IMR-90 (cell line): Measurements from ENCODE around the gene ADTRP. TPM values are rescaled to one million over a fixed set of nuclear protein-coding genes. Genes with fewer than 3 reads are reported as not detected.

ENCODE experiments used
- ATAC-seq: fragments of 200-7000 bp; cut with Tn5 transposase; 2 replicates; pipeline ENCODE4 v1.9.1; 2020; ENCODE audit warnings: low read depth, mild to moderate bottlenecking, moderate library complexity
- BruUV-seq: library from RNA; stranded (reverse); fragments of 400-500 nt; replicated peaks from 2 replicates; lab custom pipeline; 2021; lab: Mats Ljungman, UMichigan
- CTCF ChIA-PET: fragments of 300-600 bp; formaldehyde crosslinking; extraction: SDS; loops from one replicate; lab custom pipeline; 2021; ENCODE audit warnings: antibody characterized with exemption; lab: Yijun Ruan, JAX
- POLR2A ChIA-PET: fragments of 300-600 bp; sonication (Branson Sonifier 250); formaldehyde crosslinking; loops from one replicate; lab custom pipeline; 2022; ENCODE audit warnings: antibody characterized with exemption; ENCODE audit not compliant: unreplicated experiment; lab: Charles Lee
- DNase-seq: peaks from one replicate; pipeline ENCODE4 v3.0.0; 2013
- H2AFZ ChIP-seq: replicated peaks from 2 replicates; pipeline ENCODE3; 2013; ENCODE audit warnings: low read length, mild to moderate bottlenecking; ENCODE audit not compliant: poor library complexity
- H2AK5ac ChIP-seq: 2 replicates; pipeline ENCODE4 v1.6.1; 2013; ENCODE audit warnings: low read depth, low read length, inconsistent platforms
- H2AK9ac ChIP-seq: replicated peaks from 2 replicates; pipeline ENCODE3; 2013; ENCODE audit warnings: mild to moderate bottlenecking, low read depth, low read length, moderate library complexity; ENCODE audit not compliant: poor library complexity
- H2BK120ac ChIP-seq: 2 replicates; pipeline ENCODE4 v1.6.1; 2013; ENCODE audit warnings: low read depth, low read length, inconsistent platforms
- H2BK15ac ChIP-seq: 3 replicates; pipeline ENCODE4 v1.6.1; 2013; ENCODE audit warnings: low read depth, low read length, inconsistent platforms
- H2BK20ac ChIP-seq: 2 replicates; pipeline ENCODE4 v1.6.1; 2013; ENCODE audit warnings: low read depth, mild to moderate bottlenecking, inconsistent platforms, low read length, moderate library complexity
- H2BK5ac ChIP-seq: 2 replicates; pipeline ENCODE4 v1.6.1; 2013; ENCODE audit warnings: mild to moderate bottlenecking, low read depth, low read length, inconsistent platforms; ENCODE audit not compliant: poor library complexity, severe bottlenecking
- H3K14ac ChIP-seq: replicated peaks from 2 replicates; pipeline ENCODE4 v1.6.1; 2013; ENCODE audit warnings: low read depth, low read length, inconsistent platforms
- H3K18ac ChIP-seq: 2 replicates; pipeline ENCODE4 v1.6.1; 2013; ENCODE audit warnings: low read depth, low read length, control low read depth
- H3K23ac ChIP-seq: 2 replicates; pipeline ENCODE4 v1.6.1; 2013; ENCODE audit warnings: low read depth, low read length, inconsistent platforms
- H3K27ac ChIP-seq: 2 replicates; pipeline ENCODE4 v1.5.1; 2013; ENCODE audit warnings: mild to moderate bottlenecking, control low read depth, low read length; ENCODE audit not compliant: insufficient read depth
- H3K27me3 ChIP-seq: 2 replicates; pipeline ENCODE4 v1.6.1; 2013; ENCODE audit warnings: low read length; ENCODE audit not compliant: control insufficient read depth, insufficient read depth
- H3K36me3 ChIP-seq: 2 replicates; pipeline ENCODE4 v1.6.1; 2013; ENCODE audit warnings: low read length, mixed read lengths; ENCODE audit not compliant: control insufficient read depth, insufficient read depth
- H3K4ac ChIP-seq: 2 replicates; pipeline ENCODE4 v1.6.1; 2013; ENCODE audit warnings: low read depth, low read length, inconsistent platforms
- H3K4me1 ChIP-seq: 2 replicates; pipeline ENCODE4 v1.6.1; 2013; ENCODE audit warnings: low read length, mixed read lengths; ENCODE audit not compliant: control insufficient read depth, insufficient read depth
- H3K4me2 ChIP-seq: 2 replicates; pipeline ENCODE4 v1.6.1; 2013; ENCODE audit warnings: low read depth, mild to moderate bottlenecking, control low read depth, low read length, moderate library complexity
- H3K4me3 ChIP-seq: 2 replicates; pipeline ENCODE4 v1.5.1; 2013; ENCODE audit warnings: low read depth, mild to moderate bottlenecking, control low read depth, low read length, moderate library complexity; ENCODE audit not compliant: insufficient read depth
- H3K56ac ChIP-seq: 2 replicates; pipeline ENCODE4 v1.6.1; 2013; ENCODE audit warnings: low read length, inconsistent platforms; ENCODE audit not compliant: insufficient read depth; ENCODE audit errors: extremely low read depth
- H3K79me1 ChIP-seq, 2 experiments: 2 replicates each; pipeline ENCODE4 v1.6.1; 2013; ENCODE audit warnings: low read length in 2 of 2, inconsistent platforms in 1 of 2, low read depth in 1 of 2
- H3K9ac ChIP-seq: 2 replicates; pipeline ENCODE4 v1.6.1; 2013; ENCODE audit warnings: low read depth, low read length, control low read depth
- H3K9me1 ChIP-seq: 2 replicates; pipeline ENCODE4 v1.6.1; 2013; ENCODE audit warnings: low read length, inconsistent platforms; ENCODE audit not compliant: insufficient read depth
- H3K9me3 ChIP-seq: 2 replicates; pipeline ENCODE4 v1.6.1; 2013; ENCODE audit warnings: low read length; ENCODE audit not compliant: control insufficient read depth, insufficient read depth
- H4K20me1 ChIP-seq: 2 replicates; pipeline ENCODE4 v1.6.1; 2013; ENCODE audit warnings: low read length, inconsistent platforms; ENCODE audit not compliant: insufficient read depth
- H4K5ac ChIP-seq: 2 replicates; pipeline ENCODE4 v1.6.1; 2013; ENCODE audit warnings: mild to moderate bottlenecking, low read depth, low read length, control low read depth
- H4K8ac ChIP-seq, 2 experiments: 2 replicates each; pipeline ENCODE4 v1.6.1; 2013; ENCODE audit warnings: low read depth in 2 of 2, low read length in 2 of 2, control low read depth in 1 of 2, inconsistent platforms in 1 of 2
- H4K91ac ChIP-seq: 2 replicates; pipeline ENCODE4 v1.6.1; 2013; ENCODE audit warnings: low read depth, low read length, inconsistent platforms; ENCODE audit not compliant: insufficient read depth
- CHD1 ChIP-seq: IDR thresholded peaks from 2 replicates; pipeline ENCODE4 v1.6.1; 2012; ENCODE audit warnings: low read depth, low read length, improper control_type of control experiment
- FOS ChIP-seq: fragments of 150-350 bp; IDR thresholded peaks from 2 replicates; pipeline ENCODE4 v1.6.1; 2016; ENCODE audit warnings: low read depth, low read length
- RFX5 ChIP-seq: IDR thresholded peaks from 2 replicates; pipeline ENCODE4 v1.8.0; 2012; ENCODE audit warnings: low read depth, mild to moderate bottlenecking, low read length, moderate library complexity
- WGBS, 2 experiments: methylation state at CpG; one replicate each; pipeline versions ENCODE4 v1.1.5 to v1.1.7; 2013; ENCODE audit warnings: missing lambda C conversion rate in 2 of 2; ENCODE audit not compliant: insufficient read length in 1 of 2; ENCODE audit errors: extremely low coverage in 2 of 2; 5-methylcytosine and 5-hydroxymethylcytosine counted together
- dilution Hi-C: fragments of 300-500 bp; cut with HindIII; formaldehyde crosslinking; loops from one replicate; pipeline ENCODE4 v1.14.3; 2018; ENCODE audit warnings: low sequenced_read_pairs; ENCODE audit not compliant: unreplicated experiment
- in situ Hi-C: fragments of 300-500 bp; cut with MboI; formaldehyde crosslinking; loops from 3 replicates; pipeline ENCODE4 v1.14.3; 2019; ENCODE audit warnings: low sequenced_read_pairs, inconsistent platforms, mixed read lengths
- intact Hi-C: fragments of 100-400 bp; cut with micrococcal nuclease; formaldehyde crosslinking; loops from 2 replicates; pipeline ENCODE4 v1.10.0; 2022
- polyA plus RNA-seq, 3 experiments: library from polyadenylated mRNA; depleted of rRNA; stranded (reverse); fragments of >200 nt; gene quantifications; 2 replicates each; pipeline ENCODE4 v1.2.3, GENCODE V29; 2012; ENCODE audit warnings: low replicate concordance in 1 of 3
- total RNA-seq: library from RNA; depleted of rRNA; stranded (reverse); fragments of >200 nt; gene quantifications from 2 replicates; pipeline ENCODE4 v1.2.3, GENCODE V29; 2012

ADTRP gene
- total and polyA plus RNA-seq, 2 of the 4 experiments (the other 2 are of a cell fraction): 0.50 to 0.72 TPM

DNA sequence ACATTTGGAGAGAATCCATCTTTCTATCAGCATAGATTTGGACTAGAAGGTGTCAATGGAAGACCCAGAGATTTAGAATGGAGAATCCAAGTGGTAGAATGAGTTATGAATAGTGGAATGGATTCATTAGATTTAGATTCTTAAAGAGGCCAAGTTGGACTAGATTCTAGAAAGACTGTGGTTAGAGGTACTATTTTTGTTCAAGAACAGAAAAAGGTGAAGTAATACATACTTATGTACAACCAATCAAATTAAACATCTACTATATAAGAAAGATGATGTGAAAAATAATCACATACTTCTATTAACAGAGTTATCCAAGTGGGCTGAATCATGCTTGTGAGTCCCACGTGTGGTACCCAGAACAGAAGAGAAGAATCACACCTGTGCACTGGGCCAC, 33.8 kb upstream of the ADTRP start:
- H4K20me1 ChIP-seq: no peaks in the 10 kb centered on the region
- H3K27ac ChIP-seq: no peak overlapping the region
- no peak overlapping the region for H3K4ac ChIP-seq
- ChIA-PET POLR2A (no interaction called here), CTCF (no interaction called here)
- H3K4me2 ChIP-seq: no peak overlapping the region
- H3K4me3 ChIP-seq: no peak overlapping the region
- H2BK15ac ChIP-seq: no peak overlapping the region
- H3K56ac ChIP-seq: no peak overlapping the region
- H3K18ac ChIP-seq: no peak overlapping the region
- no peak overlapping the region for H2AK5ac ChIP-seq
- H3K4me1 ChIP-seq: peaks cover 13% of the 10 kb centered on the region
- H4K5ac ChIP-seq: no peak overlapping the region
- no peak overlapping the region for H2BK5ac ChIP-seq
- no peaks in the 10 kb centered on the region for H3K36me3 ChIP-seq
- TF ChIP-seq CHD1 (no peak), RFX5 (no peak), FOS (no peak)
- H2BK120ac ChIP-seq: no peak overlapping the region
- no peak overlapping the region for H3K14ac ChIP-seq
- no peak overlapping the region for H4K91ac ChIP-seq
- intact Hi-C loops (no loop called here), dilution Hi-C loops (no loop called here), in situ Hi-C loops (no loop called here)
- H3K79me1 ChIP-seq: no peaks in the 10 kb centered on the region
- H2BK20ac ChIP-seq: no peak overlapping the region
- H3K27me3 ChIP-seq: no peaks in the 10 kb centered on the region
- BruUV-seq: no TSS peak
- H3K23ac ChIP-seq: no peak overlapping the region
- no CpG with 5 or more reads among the region's 1 CpG for WGBS, 2 experiments
- H3K9me1 ChIP-seq: peaks cover 3% of the 10 kb centered on the region
- no peak overlapping the region for H3K9ac ChIP-seq
- no peak overlapping the region for H4K8ac ChIP-seq
- no peak overlapping the region for H2AFZ ChIP-seq
- H3K9me3 ChIP-seq: no peaks in the 10 kb centered on the region
- DNase-seq (no peak), ATAC-seq (no peak)
- no peak overlapping the region for H2AK9ac ChIP-seq
